Embryonic facial prominence (tissue), 1 donor: ENCODE measurements around the gene CTDSP1.

Experiments
- DNase-seq: peaks from one replicate; pipeline ENCODE4 v3.0.0-alpha.2; 2016; ENCODE audit errors: extremely low spot score

CTDSP1 gene

DNA sequence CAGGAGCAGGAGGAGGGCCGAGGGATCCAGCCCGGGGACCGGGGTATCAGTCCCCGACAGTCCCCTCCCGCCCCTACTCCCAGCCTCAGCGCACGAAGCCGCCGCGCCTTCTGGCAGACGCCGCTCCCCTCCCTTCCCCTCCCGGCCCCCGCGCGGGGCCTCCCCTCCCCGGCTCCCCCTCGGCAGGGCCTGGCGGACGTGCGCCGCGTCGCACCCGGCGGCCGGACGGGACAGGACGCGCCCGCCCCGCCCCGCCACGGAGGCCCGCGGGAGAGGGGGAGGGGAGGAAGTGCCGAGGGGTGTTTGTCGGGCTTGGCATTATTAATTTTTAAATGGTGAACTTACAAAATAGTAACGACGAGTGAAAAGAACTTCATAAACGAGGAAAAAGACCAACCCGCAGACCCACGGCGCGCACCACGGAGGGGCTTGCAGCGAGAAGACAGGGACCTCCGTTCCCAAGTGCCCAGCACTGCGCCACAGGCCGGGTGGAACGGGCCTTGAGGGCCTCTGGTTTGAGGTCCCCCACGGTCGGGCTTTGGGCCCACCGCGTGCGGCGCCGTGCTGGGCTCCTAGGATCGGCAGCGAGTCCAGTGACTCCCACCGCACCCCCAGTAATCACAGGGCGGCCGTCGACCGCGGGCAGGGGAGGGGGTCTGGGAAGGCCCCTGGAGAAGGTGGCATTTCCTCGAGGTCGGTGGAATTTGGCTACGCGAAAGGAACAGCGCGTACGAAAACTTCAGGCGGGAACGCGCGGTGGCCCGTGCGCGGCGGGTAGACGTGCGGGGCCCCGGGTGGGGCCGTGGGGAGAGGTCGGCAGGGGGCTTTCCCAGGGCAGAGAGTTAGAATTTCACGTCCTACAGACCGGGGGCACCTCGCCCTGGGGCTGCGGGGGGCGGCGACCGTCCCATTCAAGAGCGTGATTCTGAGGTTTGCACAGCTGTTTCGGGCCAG is 954 bp upstream of the CTDSP1 start:
- DNase-seq: peak; percentile 61

DNA sequence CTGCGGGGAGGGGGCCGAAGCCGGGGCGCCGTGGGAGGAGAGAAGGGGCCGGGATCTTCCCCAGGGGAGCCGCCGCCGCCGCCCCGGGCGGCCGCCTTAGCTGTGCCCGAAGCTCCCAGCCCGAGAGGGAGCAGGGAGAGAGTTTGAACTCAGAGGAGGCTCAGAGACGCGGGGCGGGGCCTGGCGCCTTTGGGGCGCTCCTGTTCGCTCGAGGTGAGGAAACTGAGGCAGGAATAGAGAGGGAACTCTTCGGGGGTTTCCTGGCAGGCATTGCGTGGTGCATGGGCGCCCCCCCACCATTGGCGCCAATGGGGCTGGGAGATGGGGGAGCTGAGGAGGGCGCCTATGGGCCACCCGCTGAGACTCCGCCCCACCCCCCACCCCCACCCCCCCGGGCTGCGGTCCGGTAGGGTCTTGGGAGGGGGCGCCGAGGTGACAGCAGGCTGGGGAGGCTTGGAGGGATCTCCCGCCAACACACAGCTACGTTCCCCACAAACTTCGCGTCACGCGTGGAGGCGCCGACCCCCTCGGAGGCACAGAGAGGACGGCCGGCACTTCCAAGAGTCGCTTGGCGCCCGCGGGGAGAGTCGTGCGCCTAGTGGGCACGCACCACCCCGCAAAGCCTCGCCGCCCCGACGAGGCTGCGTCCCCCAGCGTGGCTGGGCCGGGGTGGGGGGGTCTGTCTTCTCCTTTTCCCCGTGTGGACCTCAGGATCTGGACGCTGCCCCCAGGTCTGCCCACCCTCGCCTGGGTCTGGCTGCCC is 680 bp downstream of the CTDSP1 start:
- no peak for DNase-seq

DNA sequence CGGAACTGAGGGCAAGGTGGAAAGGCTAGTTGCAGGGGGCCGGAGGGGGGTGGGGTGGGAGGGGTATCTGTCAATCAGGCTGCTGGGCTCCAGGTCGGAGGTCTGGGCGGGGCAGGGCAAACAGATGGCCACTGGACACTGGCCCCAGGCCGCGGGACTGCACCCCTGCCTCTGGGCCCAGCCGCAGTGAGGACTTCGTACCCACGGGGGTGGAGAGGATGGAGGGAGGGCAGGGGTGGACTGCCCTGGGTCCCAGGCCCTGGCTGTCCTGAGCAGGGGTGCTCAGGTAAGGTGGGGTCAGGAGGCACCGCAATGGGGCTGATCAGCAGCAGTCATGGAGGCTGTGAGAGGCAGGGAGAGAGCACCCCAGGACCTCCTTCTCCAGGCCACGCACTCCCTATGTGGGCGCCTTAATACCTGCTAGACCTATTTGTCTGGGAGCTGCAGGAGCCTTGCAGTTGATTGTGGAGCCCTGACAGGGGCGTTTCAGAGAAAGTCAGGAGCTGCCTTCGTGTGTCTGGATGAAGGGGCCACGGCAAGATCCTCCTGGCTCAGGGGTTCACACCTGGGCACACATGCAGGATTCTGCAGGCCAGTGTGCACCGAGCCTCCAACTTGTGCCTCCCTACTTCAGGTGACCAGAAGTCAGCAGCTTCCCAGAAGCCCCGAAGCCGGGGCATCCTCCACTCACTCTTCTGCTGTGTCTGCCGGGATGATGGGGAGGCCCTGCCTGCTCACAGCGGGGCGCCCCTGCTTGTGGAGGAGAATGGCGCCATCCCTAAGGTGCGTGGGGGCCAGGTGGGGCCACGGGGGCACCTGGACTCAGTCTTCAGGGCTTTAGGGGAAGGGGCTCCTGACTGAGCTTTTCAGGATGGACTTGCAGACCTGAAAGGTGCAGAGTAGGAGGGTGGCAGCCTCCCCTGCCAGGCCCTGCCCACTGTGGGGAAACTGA is 1.5 kb downstream of the CTDSP1 start:
- no peak for DNase-seq

DNA sequence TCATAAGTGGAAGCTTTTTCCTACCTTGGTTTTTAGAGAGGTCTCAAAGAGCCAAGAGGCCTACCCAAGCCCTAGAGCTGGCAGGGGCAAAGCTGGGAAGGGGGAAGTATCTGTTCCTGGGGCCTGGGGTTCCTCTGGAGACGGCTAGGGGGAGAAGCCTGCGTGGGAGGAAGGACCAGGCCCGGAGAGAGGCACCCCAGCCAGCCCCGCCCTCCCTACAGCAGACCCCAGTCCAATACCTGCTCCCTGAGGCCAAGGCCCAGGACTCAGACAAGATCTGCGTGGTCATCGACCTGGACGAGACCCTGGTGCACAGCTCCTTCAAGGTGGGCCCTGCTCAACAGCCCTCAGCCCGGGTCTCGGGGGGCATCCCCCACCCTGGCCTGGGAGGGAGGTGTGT is 2.2 kb downstream of the CTDSP1 start:
- no peak for DNase-seq

DNA sequence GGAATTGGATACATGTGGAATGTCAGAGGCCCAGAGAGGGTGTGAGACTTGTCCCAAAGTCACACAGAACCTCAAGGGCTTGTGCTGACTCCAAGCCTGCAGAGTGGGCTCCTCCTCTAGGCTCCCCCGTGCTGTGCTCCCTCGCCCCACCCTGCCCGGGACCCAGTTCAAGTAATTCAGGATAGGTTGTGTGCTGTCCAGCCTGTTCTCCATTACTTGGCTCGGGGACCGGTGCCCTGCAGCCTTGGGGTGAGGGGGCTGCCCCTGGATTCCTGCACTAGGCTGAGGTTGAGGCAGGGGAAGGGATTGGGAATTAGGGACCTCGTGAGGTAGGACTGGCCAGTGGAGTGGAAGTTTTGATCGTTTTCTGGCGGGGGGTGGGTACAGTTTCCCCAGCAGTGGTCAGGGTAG is 2.8 kb downstream of the CTDSP1 start:
- no peak for DNase-seq

DNA sequence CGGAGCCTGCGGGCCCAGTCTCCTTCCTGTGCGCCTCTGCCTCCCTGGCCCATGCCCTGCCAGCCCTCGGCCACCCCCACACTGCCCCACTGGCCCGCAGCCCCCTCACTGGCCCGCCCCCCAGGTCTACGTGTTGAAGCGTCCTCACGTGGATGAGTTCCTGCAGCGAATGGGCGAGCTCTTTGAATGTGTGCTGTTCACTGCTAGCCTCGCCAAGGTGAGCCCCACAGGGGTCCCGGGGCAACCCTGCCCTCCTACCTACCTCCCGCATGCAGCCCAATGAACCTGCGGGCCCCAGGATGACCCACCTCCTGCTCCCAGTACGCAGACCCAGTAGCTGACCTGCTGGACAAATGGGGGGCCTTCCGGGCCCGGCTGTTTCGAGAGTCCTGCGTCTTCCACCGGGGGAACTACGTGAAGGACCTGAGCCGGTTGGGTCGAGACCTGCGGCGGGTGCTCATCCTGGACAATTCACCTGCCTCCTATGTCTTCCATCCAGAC is 3.3 kb downstream of the CTDSP1 start:
- DNase-seq: no peak

DNA sequence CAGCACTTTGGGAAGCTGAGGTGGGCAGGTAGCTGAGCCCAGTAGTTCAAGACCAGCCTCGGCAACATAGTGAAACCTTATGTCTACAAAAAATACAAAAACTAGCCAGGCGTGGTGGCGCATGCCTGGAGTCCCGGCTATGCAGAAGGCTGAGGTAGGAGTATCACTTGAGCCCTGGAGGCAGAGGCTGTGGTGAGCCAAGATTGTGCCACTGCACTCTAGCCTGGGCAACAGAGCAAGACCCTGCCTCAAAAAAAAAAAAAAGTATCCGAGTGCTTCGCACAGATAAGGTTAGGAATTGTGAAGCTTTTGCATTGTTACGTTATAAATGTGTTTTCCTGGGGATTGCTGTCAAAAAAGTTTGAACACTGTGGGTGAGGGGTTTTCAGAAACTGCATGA is 4.1 kb downstream of the CTDSP1 start:
- DNase-seq: no peak

DNA sequence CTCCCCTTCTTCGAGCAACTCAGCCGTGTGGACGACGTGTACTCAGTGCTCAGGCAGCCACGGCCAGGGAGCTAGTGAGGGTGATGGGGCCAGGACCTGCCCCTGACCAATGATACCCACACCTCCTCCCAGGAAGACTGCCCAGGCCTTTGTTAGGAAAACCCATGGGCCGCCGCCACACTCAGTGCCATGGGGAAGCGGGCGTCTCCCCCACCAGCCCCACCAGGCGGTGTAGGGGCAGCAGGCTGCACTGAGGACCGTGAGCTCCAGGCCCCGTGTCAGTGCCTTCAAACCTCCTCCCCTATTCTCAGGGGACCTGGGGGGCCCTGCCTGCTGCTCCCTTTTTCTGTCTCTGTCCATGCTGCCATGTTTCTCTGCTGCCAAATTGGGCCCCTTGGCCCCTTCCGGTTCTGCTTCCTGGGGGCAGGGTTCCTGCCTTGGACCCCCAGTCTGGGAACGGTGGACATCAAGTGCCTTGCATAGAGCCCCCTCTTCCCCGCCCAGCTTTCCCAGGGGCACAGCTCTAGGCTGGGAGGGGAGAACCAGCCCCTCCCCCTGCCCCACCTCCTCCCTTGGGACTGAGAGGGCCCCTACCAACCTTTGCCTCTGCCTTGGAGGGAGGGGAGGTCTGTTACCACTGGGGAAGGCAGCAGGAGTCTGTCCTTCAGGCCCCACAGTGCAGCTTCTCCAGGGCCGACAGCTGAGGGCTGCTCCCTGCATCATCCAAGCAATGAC is 4.8 kb downstream of the CTDSP1 start:
- no peak for DNase-seq

DNA sequence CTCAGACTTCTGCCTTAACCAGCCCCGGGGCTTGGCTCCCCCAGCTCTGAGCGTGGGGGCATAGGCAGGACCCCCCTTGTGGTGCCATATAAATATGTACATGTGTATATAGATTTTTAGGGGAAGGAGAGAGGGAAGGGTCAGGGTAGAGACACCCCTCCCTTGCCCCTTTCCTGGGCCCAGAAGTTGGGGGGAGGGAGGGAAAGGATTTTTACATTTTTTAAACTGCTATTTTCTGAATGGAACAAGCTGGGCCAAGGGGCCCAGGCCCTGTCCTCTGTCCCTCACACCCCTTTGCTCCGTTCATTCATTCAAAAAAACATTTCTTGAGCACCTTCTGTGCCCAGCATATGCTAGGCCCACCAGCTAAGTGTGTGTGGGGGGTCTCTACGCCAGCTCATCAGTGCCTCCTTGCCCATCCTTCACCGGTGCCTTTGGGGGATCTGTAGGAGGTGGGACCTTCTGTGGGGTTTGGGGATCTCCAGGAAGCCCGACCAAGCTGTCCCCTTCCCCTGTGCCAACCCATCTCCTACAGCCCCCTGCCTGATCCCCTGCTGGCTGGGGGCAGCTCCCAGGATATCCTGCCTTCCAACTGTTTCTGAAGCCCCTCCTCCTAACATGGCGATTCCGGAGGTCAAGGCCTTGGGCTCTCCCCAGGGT is 5.5 kb downstream of the CTDSP1 start:
- no peak for DNase-seq

DNA sequence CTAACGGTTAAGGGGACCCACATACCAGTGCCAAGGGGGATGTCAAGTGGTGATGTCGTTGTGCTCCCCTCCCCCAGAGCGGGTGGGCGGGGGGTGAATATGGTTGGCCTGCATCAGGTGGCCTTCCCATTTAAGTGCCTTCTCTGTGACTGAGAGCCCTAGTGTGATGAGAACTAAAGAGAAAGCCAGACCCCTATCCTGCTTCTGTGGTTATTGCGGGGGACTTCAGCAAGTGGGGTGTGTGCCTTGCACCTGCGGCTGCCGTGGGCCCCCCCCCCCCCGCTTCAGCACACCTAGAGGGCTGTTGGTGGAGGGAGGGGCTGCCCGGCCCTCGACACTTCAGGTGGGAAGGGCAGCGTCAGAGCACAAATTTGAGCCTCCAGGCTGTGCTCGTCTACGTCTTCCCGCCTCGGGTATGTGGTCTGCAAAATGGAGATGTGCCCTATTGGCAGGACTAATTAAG is 6.1 kb downstream of the CTDSP1 start:
- no peak for DNase-seq

DNA sequence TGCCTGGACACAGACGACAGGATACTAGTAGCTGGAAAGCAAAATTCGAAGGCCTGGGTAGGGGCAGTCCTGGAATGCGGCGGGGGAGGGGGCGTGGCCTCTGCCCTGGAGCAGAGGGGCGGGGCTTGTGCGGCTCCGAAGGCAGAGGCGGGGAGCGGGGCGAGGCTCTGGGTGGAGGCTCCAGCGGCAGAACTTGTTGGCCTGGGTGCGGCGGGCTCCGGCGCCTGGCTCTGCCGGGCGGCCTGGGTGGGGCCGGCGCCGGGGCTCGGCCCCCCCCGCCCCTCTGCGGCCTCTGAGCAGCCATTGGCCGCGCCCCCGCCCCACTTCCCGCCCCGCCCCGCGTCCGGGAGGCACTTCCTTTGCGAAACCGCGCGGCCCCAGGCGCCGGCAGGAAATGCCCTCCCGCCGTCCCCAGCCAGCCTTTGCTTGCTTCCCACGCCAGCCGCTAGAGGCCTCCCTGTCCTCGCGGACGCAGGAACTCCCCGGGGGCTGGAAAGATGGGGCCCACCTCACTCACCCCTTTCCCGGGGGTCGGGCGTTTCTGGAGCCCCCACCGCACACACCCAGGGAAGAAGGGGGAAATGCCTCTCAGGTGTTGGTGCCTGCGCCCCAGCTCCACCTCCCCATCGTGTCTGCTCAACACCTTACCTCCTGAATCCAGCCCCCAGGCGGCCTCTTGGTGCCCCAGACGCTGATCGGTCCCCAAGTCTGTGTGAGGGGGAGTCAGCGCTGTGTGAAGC is 6.7 kb downstream of the CTDSP1 start:
- DNase-seq: peak; percentile 87

DNA sequence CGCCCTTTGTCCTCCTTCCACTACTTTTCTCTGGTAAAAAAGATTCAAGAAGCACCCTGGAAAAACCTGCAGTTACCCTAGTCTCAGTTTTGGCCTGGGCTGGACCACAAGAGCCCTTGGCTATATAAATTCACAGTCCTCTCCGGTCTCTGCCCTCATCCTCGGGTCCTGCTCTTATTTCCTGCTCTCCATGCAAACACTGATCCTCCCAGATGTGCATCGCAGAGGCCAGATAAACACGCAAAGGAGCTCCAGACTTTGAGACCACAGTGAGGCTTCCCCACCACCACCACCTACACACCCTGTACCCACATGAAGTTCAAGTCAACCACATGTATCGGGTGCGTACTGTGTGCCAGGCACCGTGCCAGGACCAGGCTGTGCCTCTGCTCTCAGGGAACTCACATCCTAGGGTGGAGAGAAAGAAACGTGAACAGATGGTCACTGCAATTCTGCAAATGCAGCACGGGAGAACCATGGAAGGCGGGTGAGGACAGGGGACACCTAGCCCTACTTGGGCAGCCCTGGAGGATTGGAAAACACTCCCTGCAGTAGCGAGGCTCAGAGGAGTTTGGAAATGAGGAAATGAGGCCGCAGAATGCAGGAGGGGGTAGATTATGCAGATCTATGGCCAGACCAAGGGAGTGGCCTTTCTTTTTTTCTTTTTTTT is 7.4 kb downstream of the CTDSP1 start:
- DNase-seq: no peak

DNA sequence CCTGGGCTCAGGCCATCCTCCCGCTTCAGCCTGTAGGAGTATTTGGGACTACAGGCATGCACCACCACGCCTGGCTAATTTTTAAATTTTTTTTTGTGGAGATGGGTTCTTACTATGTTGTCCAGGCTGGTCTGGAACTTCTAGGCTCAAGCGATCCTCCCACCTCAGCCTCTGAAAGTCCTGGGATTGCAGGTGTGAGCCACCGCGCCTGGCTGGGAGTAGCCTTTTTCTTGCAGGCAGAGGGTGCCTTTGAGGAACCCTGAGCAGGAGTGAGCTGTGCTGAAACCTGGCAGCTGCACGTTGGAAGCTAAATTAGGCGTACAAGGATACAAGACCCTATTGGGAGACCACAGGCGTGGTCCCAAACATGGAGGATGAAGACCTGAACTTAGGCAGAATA is 8.0 kb downstream of the CTDSP1 start:
- DNase-seq: no peak

DNA sequence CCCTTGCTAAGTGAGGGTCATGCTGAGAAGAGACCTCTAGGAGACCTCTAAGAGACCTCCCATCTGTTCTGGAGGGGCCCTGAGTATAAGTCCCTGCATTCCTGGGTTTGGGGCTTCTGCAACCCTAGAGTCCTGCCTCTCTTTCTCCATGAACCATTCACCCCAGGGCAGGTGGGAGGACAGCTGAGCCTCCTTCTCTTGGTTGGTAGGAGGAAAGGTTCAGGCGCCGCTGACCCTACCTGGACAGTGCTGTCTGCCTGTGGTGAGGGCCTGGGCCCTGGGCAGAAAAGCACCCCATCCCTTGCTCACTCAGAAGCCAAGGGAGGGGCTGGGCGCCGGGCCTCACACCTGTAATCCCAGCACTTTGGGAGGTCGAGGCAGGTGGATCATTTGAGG is 18.7 kb downstream of the CTDSP1 start:
- no peak for DNase-seq

DNA sequence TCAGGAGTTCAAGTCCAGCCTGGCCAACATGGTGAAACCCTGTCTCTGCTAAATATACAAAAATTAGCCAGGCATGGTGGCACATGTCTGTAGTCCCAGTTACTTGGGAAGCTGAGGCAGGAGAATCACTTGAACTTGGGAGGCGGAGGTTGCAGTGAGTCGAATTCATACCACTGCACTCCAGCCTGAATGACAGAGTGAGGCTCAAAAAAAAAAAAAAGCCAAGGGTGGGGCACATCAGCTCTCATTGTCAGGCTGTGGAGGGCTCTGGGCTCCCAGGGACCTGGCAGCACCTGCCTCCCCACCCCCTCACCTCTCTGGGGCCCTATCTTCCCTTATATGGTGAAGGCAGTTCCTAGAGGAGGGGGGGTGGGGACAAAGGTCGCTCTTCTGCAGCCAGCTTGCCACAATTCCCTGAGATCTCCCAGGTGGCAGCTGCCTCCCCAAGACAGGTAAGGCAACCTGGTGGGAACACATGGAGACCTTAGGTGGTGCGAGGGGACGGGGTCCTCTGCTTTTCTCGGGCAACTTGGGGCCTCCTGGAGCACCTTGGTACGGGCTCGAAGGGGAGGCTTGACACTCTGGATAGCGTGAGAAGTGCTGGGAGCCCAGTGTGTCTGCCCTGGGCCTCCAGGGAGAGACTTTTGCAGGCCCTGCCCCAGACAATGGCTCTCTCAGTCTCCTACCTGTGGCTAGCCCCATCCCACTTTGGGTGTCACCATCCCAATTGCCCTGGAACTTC is 19.2 kb downstream of the CTDSP1 start, which contains the start of gene VIL1:
Gene VIL1, plus strand, starts transcription at position 407 of the 742 bp plus-strand sequence. CDS start 4,656 bp downstream, outside the sequence.
- no peak for DNase-seq

DNA sequence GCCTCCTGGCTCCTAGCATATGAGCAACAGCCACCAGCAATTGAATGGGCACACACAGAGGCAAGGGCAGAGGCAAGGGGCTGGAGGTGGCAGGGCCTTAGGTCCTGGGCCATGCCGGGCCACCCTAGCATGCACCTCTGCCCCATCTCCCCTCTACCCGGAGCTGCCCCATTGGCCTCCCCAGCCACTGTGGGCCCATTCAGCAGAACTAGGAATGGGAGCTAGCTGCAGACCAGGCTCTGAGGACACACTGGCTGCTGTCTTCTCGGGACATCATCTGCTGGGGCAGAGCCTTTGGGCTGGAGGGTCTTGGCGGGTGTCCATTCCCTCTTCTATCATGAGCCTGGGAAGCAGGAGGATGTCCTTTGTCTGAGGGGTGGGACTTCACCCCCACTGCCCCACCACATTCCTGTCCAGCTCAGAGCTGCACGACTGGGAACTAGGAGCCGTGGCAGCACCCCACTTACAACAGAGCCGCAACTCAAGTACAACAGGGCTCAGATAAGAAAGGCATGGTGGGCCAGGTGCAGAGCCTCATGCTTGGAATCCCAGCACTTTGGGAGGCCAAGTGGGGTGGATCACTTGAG is 20.1 kb downstream of the CTDSP1 start:
- DNase-seq: no peak

DNA sequence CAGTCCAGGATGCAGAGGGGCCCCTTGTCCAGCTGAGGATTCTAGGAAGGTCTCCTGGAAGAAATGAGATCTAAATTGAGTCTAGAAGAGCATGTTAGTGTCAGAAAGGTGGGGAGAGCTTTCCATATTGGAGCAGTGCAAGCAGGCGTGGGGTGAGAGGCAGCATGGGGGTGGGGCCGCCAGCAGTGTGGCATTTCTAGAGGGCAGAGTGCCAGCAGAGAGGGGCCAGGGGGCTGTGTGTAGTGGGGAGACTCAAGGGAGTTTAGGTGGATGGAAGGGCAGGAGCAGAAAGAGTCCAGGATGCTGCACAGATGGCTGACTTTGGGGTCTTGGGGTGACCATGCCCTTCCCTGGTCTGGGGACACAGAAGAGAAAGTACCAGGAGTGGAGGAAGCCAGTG is 21.4 kb downstream of the CTDSP1 start:
- DNase-seq: no peak
